Measurements from ENCODE around the gene MUC5B. TPM values are rescaled to one million over a fixed set of nuclear protein-coding genes. Genes with fewer than 3 reads are reported as not detected.
"Not testable (repeated sequence)": the region's sequence is repeated elsewhere in the genome, so short reads cannot be mapped to it uniquely, and the experiment has no call there.

MUC5B gene
- total RNA-seq = not detected in 2 replicates

- DNase-seq (ENCODE audit: extremely low read depth, low read depth, low spot score) = no peak
Observed at GRCh38 chr11:1222491-1223345, at the start of gene MUC5B. Gene MUC5B (plus strand): TSS chr11:1223066. CDS start chr11:1223124, 58 bp downstream.

- not testable (repeated sequence) for DNase-seq (ENCODE audit: extremely low read depth, low read depth, low spot score)
Observed at GRCh38 chr11:1173396-1173795, 49.5 kb upstream of the MUC5B start.

- DNase-seq (ENCODE audit: extremely low read depth, low read depth, low spot score) = no peak
Observed at GRCh38 chr11:1174441-1175370, 48.2 kb upstream of the MUC5B start.

- no peak for DNase-seq (ENCODE audit: extremely low read depth, low read depth, low spot score)
Observed at GRCh38 chr11:1175461-1176223, 47.2 kb upstream of the MUC5B start.

GRCh38 chr11:1176224-1177019 is 46.4 kb upstream of the MUC5B start:
- no peak for DNase-seq (ENCODE audit: extremely low read depth, low read depth, low spot score)

- DNase-seq (ENCODE audit: extremely low read depth, low read depth, low spot score) = no peak
Observed at GRCh38 chr11:1177020-1177770, 45.7 kb upstream of the MUC5B start.

- DNase-seq (ENCODE audit: extremely low read depth, low read depth, low spot score) = no peak
Observed at GRCh38 chr11:1177771-1178090, 45.1 kb upstream of the MUC5B start.

GRCh38 chr11:1178201-1178885 is 44.5 kb upstream of the MUC5B start:
- DNase-seq (ENCODE audit: extremely low read depth, low read depth, low spot score) = no peak

- DNase-seq (ENCODE audit: extremely low read depth, low read depth, low spot score) = no peak
Observed at GRCh38 chr11:1178906-1179305, 44.0 kb upstream of the MUC5B start.

- no peak for DNase-seq (ENCODE audit: extremely low read depth, low read depth, low spot score)
Observed at GRCh38 chr11:1179641-1180040, 43.2 kb upstream of the MUC5B start.

GRCh38 chr11:1180171-1180570 is 42.7 kb upstream of the MUC5B start:
- DNase-seq (ENCODE audit: extremely low read depth, low read depth, low spot score) = no peak

GRCh38 chr11:1180947-1181391 is 41.9 kb upstream of the MUC5B start:
- no peak for DNase-seq (ENCODE audit: extremely low read depth, low read depth, low spot score)

- DNase-seq (ENCODE audit: extremely low read depth, low read depth, low spot score) = no peak
Observed at GRCh38 chr11:1181420-1181819, 41.4 kb upstream of the MUC5B start.

GRCh38 chr11:1181853-1182535 is 40.9 kb upstream of the MUC5B start:
- no peak for DNase-seq (ENCODE audit: extremely low read depth, low read depth, low spot score)

GRCh38 chr11:1184139-1184538 is 38.7 kb upstream of the MUC5B start:
- DNase-seq (ENCODE audit: extremely low read depth, low read depth, low spot score) = not testable (repeated sequence)

GRCh38 chr11:1188451-1189130 is 34.3 kb upstream of the MUC5B start:
- DNase-seq (ENCODE audit: extremely low read depth, low read depth, low spot score) = not testable (repeated sequence)

GRCh38 chr11:1189816-1190215 is 33.0 kb upstream of the MUC5B start:
- DNase-seq (ENCODE audit: extremely low read depth, low read depth, low spot score) = not testable (repeated sequence)
